ENCODE data around the gene BTG2.

- no peak for TF ChIP-seq EMX1 (CRISPR knock-in tag; IDR thresholded peaks at IDR 0.05)
- TF ChIP-seq, protein P1, sequence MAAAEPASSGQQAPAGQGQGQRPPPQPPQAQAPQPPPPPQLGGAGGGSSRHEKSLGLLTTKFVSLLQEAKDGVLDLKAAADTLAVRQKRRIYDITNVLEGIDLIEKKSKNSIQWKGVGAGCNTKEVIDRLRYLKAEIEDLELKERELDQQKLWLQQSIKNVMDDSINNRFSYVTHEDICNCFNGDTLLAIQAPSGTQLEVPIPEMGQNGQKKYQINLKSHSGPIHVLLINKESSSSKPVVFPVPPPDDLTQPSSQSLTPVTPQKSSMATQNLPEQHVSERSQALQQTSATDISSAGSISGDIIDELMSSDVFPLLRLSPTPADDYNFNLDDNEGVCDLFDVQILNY (CRISPR knock-in tag; IDR thresholded peaks at IDR 0.05), result no peak
- TF ChIP-seq, protein P2, sequence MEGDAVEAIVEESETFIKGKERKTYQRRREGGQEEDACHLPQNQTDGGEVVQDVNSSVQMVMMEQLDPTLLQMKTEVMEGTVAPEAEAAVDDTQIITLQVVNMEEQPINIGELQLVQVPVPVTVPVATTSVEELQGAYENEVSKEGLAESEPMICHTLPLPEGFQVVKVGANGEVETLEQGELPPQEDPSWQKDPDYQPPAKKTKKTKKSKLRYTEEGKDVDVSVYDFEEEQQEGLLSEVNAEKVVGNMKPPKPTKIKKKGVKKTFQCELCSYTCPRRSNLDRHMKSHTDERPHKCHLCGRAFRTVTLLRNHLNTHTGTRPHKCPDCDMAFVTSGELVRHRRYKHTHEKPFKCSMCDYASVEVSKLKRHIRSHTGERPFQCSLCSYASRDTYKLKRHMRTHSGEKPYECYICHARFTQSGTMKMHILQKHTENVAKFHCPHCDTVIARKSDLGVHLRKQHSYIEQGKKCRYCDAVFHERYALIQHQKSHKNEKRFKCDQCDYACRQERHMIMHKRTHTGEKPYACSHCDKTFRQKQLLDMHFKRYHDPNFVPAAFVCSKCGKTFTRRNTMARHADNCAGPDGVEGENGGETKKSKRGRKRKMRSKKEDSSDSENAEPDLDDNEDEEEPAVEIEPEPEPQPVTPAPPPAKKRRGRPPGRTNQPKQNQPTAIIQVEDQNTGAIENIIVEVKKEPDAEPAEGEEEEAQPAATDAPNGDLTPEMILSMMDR (IDR thresholded peaks at IDR 0.05), result no peak
- no peak for TF ChIP-seq E2F4 (CRISPR knock-in tag; IDR thresholded peaks at IDR 0.05; ENCODE audit: borderline replicate concordance, low read depth)
- TF ChIP-seq CREM (CRISPR knock-in tag; IDR thresholded peaks at IDR 0.05), result no peak
- TF ChIP-seq ATF2 (CRISPR knock-in tag; IDR thresholded peaks at IDR 0.05; ENCODE audit: borderline replicate concordance, low read depth), result no peak
- TF ChIP-seq, protein P3, sequence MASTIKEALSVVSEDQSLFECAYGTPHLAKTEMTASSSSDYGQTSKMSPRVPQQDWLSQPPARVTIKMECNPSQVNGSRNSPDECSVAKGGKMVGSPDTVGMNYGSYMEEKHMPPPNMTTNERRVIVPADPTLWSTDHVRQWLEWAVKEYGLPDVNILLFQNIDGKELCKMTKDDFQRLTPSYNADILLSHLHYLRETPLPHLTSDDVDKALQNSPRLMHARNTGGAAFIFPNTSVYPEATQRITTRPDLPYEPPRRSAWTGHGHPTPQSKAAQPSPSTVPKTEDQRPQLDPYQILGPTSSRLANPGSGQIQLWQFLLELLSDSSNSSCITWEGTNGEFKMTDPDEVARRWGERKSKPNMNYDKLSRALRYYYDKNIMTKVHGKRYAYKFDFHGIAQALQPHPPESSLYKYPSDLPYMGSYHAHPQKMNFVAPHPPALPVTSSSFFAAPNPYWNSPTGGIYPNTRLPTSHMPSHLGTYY (CRISPR knock-in tag; IDR thresholded peaks at IDR 0.05), result no peak
- no peak for TF ChIP-seq USF1 (CRISPR knock-in tag; IDR thresholded peaks at IDR 0.05)
- no peak for TF ChIP-seq ESRRA (CRISPR knock-in tag; IDR thresholded peaks at IDR 0.05; ENCODE audit: borderline replicate concordance)
- TF ChIP-seq TEAD1 (CRISPR knock-in tag; IDR thresholded peaks at IDR 0.05), result no peak
- TF ChIP-seq E2F1 (CRISPR knock-in tag; IDR thresholded peaks at IDR 0.05), result no peak
- TF ChIP-seq NFE2L1 (CRISPR knock-in tag; IDR thresholded peaks at IDR 0.05), result no peak
- TF ChIP-seq ZNF232 (CRISPR knock-in tag; IDR thresholded peaks at IDR 0.05), result no peak; the same call in 1 of the 2 replicates
- TF ChIP-seq ZNF512 (CRISPR knock-in tag; IDR thresholded peaks at IDR 0.05; ENCODE audit: borderline replicate concordance), result no peak
These were observed 31.3 kb upstream of the BTG2 start for GRCh38 chr1:203273869-203274602.

Data from WTC11 (cell line).